B cell (primary cell): ENCODE data around the gene TMEM131L. TPM values are rescaled to one million over a fixed set of nuclear protein-coding genes. Genes with fewer than 3 reads are reported as not detected.

Source experiments
- ATAC-seq: fragments of 200-7000 bp; cut with Tn5 transposase; one replicate; pipeline ENCODE4 v1.10.0; 2021; ENCODE audit warnings: low read depth, mild to moderate bottlenecking, moderate number of reproducible peaks, moderate library complexity
- CTCF ChIA-PET: fragments of 350-600 bp; sonication (Branson Sonifier 250); formaldehyde crosslinking; loops from one replicate; lab custom pipeline; 2021; ENCODE audit warnings: antibody characterized with exemption, inconsistent platforms; lab: Charles Lee
- POLR2A ChIA-PET: fragments of 350-600 bp; sonication (Branson Sonifier 250); formaldehyde crosslinking; loops from one replicate; lab custom pipeline; 2021; ENCODE audit warnings: antibody characterized with exemption; lab: Charles Lee
- DNase-seq: peaks from one replicate; pipeline ENCODE4 v3.0.0; 2013
- H2AFZ ChIP-seq: 2 replicates; pipeline ENCODE4 v1.6.1; 2012; ENCODE audit warnings: mild to moderate bottlenecking, low read depth, low read length; ENCODE audit not compliant: insufficient read depth, poor library complexity, severe bottlenecking
- H3K27ac ChIP-seq, 2 donors: 1 replicate in 1 of 2; 2 replicates in 1 of 2; pipeline ENCODE4 v1.5.1; 2012 to 2013; ENCODE audit warnings: low read length in 2 of 2, mild to moderate bottlenecking in 2 of 2, moderate library complexity in 1 of 2
- H3K27me3 ChIP-seq, 4 experiments: fragments of 200-600 bp in 1 of 4; sonication (generic) in 1 of 4; replicated peaks in 1 of 4; 1 replicate in 2 of 4; 2 replicates in 2 of 4; pipeline versions ENCODE4 v1.6.1 to v1.7.0; 2013 to 2016; ENCODE audit warnings: low read length in 3 of 4, mild to moderate bottlenecking in 2 of 4, mixed read lengths in 1 of 4, moderate library complexity in 1 of 4; ENCODE audit not compliant: insufficient read depth in 4 of 4, control insufficient read depth in 3 of 4; ENCODE audit errors: control extremely low read depth in 1 of 4
- H3K36me3 ChIP-seq, 2 experiments: replicated peaks in 1 of 2; 1 replicate in 1 of 2; 2 replicates in 1 of 2; pipeline versions ENCODE4 v1.6.1 to v1.7.1; 2013; ENCODE audit warnings: low read length in 1 of 2; ENCODE audit not compliant: insufficient read depth in 2 of 2, control insufficient read depth in 1 of 2; ENCODE audit errors: control extremely low read depth in 1 of 2, extremely low read depth in 1 of 2
- H3K4me1 ChIP-seq, 2 donors: fragments of 200-600 bp in 1 of 2; sonication (generic) in 1 of 2; 1 replicate in 1 of 2; 2 replicates in 1 of 2; pipeline versions ENCODE4 v1.5.1 to v1.6.1; 2013 to 2017; ENCODE audit warnings: low read length in 2 of 2; ENCODE audit not compliant: control insufficient read depth in 2 of 2, insufficient read depth in 2 of 2
- H3K4me2 ChIP-seq: replicated peaks from 2 replicates; pipeline ENCODE3; 2012; ENCODE audit warnings: mild to moderate bottlenecking, low read depth, low read length; ENCODE audit not compliant: poor library complexity, severe bottlenecking
- H3K4me3 ChIP-seq, 5 experiments: fragments of 200-600 bp in 1 of 5; sonication (generic) in 1 of 5; 1 replicate in 3 of 5; 2 replicates in 2 of 5; pipeline versions ENCODE4 v1.5.1 to v1.7.0; 2011 to 2016; ENCODE audit warnings: low read length in 4 of 5, mild to moderate bottlenecking in 4 of 5, low read depth in 2 of 5, control low read depth in 1 of 5, moderate library complexity in 1 of 5; ENCODE audit not compliant: insufficient read depth in 1 of 5; ENCODE audit errors: control extremely low read depth in 1 of 5, extremely low read depth in 1 of 5
- H3K79me2 ChIP-seq: fragments of 200-600 bp; sonication (generic); one replicate; pipeline ENCODE4 v1.6.0; 2016; ENCODE audit warnings: low read length; ENCODE audit not compliant: control insufficient read depth, insufficient read depth
- H3K9ac ChIP-seq: fragments of 200-600 bp; sonication (generic); 2 replicates; pipeline ENCODE4 v1.6.1; 2017; ENCODE audit warnings: mild to moderate bottlenecking, low read length, moderate library complexity
- H3K9me3 ChIP-seq, 3 donors: one replicate each; pipeline versions ENCODE4 v1.6.1 to v1.7.1; 2013; ENCODE audit warnings: low read length in 2 of 3; ENCODE audit not compliant: control insufficient read depth in 2 of 3, insufficient read depth in 1 of 3; ENCODE audit errors: control extremely low read depth in 1 of 3
- H4K20me1 ChIP-seq: 2 replicates; pipeline ENCODE4 v1.6.0; 2012; ENCODE audit warnings: mild to moderate bottlenecking, low read length; ENCODE audit not compliant: insufficient read depth, control insufficient read depth, poor library complexity, severe bottlenecking
- H3K27ac Mint-ChIP-seq: one replicate; pipeline ENCODE4 v1.8.0; 2021; ENCODE audit warnings: mixed read lengths
- H3K27me3 Mint-ChIP-seq: one replicate; pipeline ENCODE4 v1.8.0; 2021; ENCODE audit warnings: mixed read lengths
- H3K4me1 Mint-ChIP-seq: one replicate; pipeline ENCODE4 v1.8.0; 2021; ENCODE audit warnings: mixed read lengths
- H3K4me3 Mint-ChIP-seq: one replicate; pipeline ENCODE4 v1.8.0; 2021; ENCODE audit warnings: mixed read lengths
- H3K9me3 Mint-ChIP-seq: one replicate; pipeline ENCODE4 v1.8.0; 2022; ENCODE audit warnings: mixed read lengths; ENCODE audit not compliant: insufficient read depth
- EZH2 ChIP-seq: IDR thresholded peaks from 2 replicates; pipeline ENCODE4 v1.6.1; 2012; ENCODE audit warnings: borderline replicate concordance, low read depth, mild to moderate bottlenecking, moderate library complexity, low read length; ENCODE audit not compliant: insufficient read depth, poor library complexity, severe bottlenecking
- WGBS: methylation state at CpG from one replicate; pipeline ENCODE4 v1.1.5; 2013; ENCODE audit warnings: missing lambda C conversion rate; ENCODE audit not compliant: insufficient coverage; 5-methylcytosine and 5-hydroxymethylcytosine counted together
- intact Hi-C: fragments of 100-400 bp; cut with micrococcal nuclease; formaldehyde crosslinking; loops from one replicate; pipeline ENCODE4 v1.10.0; 2022
- polyA plus RNA-seq: library from polyadenylated mRNA; depleted of rRNA; stranded (reverse); fragments of >200 nt; gene quantifications from 2 replicates; pipeline ENCODE4 v1.2.3, GENCODE V29; 2012
- total RNA-seq, 2 donors: library from RNA; stranded (reverse); fragments of 120-200 nt in 1 of 2; gene quantifications; 1 replicate in 1 of 2; 2 replicates in 1 of 2; pipeline versions ENCODE4 v1.2.3 to v1.2.4, GENCODE V29; 2013 to 2022
- TF ChIP-seq, protein P1 (sequence below): fragments of 200-600 bp; IDR thresholded peaks from one replicate; pipeline ENCODE4 v1.8.0; 2022; ENCODE audit warnings: antibody characterized with exemption, mild to moderate bottlenecking

The TMEM131L gene
- total and polyA plus RNA-seq, 2 donors (not counting 1 experiment from before 2014, with no cell fraction given), result 56.4 to 120 TPM

- Histone ChIP-seq H3K36me3 (no peaks in the 10 kb centered on the region), H3K9ac (no peak overlapping the region), H3K4me2 (no peak overlapping the region), H3K4me3 (no peak overlapping the region), H3K27me3 (no peaks in the 10 kb centered on the region), H3K9me3 (peaks cover 0 to 3% (median 0%) of the 10 kb centered on the region in 3 donors), H4K20me1 (no peaks in the 10 kb centered on the region), H3K4me1 (peaks cover 4% of the 10 kb centered on the region in 2 donors), H2AFZ (no peak overlapping the region), H3K79me2 (no peaks in the 10 kb centered on the region), H3K27ac (no peak overlapping the region)
- Mint-ChIP-seq H3K27ac (no peak overlapping the region), H3K9me3 (no peaks in the 10 kb centered on the region), H3K4me3 (no peak overlapping the region), H3K27me3 (no peaks in the 10 kb centered on the region), H3K4me1 (peaks cover 8% of the 10 kb centered on the region)
- ChIA-PET CTCF (interaction anchor here (0.5 kb wide), 1 partner anchor 10 kb away, joined by 3 read pairs; no protein-coding TSS in a partner anchor), POLR2A (no interaction called here)
- ATAC-seq, result no peak
- no CpG with 5 or more reads among the region's 1 CpG for WGBS
- TF ChIP-seq, protein P1, sequence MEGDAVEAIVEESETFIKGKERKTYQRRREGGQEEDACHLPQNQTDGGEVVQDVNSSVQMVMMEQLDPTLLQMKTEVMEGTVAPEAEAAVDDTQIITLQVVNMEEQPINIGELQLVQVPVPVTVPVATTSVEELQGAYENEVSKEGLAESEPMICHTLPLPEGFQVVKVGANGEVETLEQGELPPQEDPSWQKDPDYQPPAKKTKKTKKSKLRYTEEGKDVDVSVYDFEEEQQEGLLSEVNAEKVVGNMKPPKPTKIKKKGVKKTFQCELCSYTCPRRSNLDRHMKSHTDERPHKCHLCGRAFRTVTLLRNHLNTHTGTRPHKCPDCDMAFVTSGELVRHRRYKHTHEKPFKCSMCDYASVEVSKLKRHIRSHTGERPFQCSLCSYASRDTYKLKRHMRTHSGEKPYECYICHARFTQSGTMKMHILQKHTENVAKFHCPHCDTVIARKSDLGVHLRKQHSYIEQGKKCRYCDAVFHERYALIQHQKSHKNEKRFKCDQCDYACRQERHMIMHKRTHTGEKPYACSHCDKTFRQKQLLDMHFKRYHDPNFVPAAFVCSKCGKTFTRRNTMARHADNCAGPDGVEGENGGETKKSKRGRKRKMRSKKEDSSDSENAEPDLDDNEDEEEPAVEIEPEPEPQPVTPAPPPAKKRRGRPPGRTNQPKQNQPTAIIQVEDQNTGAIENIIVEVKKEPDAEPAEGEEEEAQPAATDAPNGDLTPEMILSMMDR, result no peak
- TF ChIP-seq EZH2, result no peak
- intact Hi-C loops, result loop anchor here (10.0 kb wide), 1 partner anchor 421 kb away; no protein-coding TSS in a partner anchor
- no peak for DNase-seq
Observed at GRCh38 chr4:153646261-153646660, 180.1 kb downstream of the TMEM131L start.

DNA sequence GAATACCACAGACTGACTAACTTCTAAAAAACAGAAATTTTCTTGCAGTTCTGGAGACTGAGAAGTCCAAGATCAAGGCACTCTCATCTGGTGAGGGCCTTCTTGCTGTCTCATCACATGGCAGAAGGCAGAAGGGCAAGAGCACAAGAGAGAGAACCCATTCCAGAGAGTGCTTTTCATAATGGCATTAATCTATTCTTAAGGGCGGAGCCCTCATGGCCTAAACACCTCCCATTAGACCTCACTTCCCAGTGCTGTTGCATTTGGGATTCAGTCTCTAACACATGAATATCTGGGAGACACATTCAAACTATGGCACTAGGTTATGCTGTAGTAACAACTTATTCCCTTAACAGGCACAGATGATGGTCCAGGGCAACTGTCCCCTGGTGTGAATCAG is 180.8 kb downstream of the TMEM131L start:
- Mint-ChIP-seq H3K9me3 (no peaks in the 10 kb centered on the region), H3K27ac (no peak overlapping the region), H3K27me3 (no peaks in the 10 kb centered on the region), H3K4me1 (peaks cover 15% of the 10 kb centered on the region), H3K4me3 (no peak overlapping the region)
- H3K36me3 ChIP-seq, result no peaks in the 10 kb centered on the region
- no peaks in the 10 kb centered on the region for H3K27me3 ChIP-seq
- 100% methylated on average over 1 of the region's 1 CpG for WGBS
- no peaks in the 10 kb centered on the region for H3K79me2 ChIP-seq
- no peak for DNase-seq
- no peak for ATAC-seq
- no peak overlapping the region for H3K27ac ChIP-seq
- intact Hi-C loops, result loop anchor here (10.0 kb wide), 1 partner anchor 422 kb away; no protein-coding TSS in a partner anchor
- peaks cover 0 to 3% (median 0%) of the 10 kb centered on the region in 3 donors for H3K9me3 ChIP-seq
- ChIA-PET POLR2A (no interaction called here), CTCF (interaction anchor here (1.1 to 1.4 kb wide), 3 partner anchors 504 to 562 kb away, joined by 3 to 5 read pairs (median 3); no protein-coding TSS in a partner anchor)
- H3K4me1 ChIP-seq, result peaks cover 11% of the 10 kb centered on the region in 2 donors
- no peak overlapping the region for H3K9ac ChIP-seq
- TF ChIP-seq EZH2, result no peak
- TF ChIP-seq, protein P1, result no peak
- H4K20me1 ChIP-seq, result no peaks in the 10 kb centered on the region
- no peak overlapping the region for H3K4me3 ChIP-seq
- H3K4me2 ChIP-seq, result no peak overlapping the region
- no peak overlapping the region for H2AFZ ChIP-seq
